GM23338 (cell line): Measurements from ENCODE around the gene TMEM255B. TPM values are rescaled to one million over a fixed set of nuclear protein-coding genes. Genes with fewer than 3 reads are reported as not detected.

Experiments used
- ATAC-seq: fragments of 200-7000 bp; cut with Tn5 transposase; 3 replicates; pipeline ENCODE4 v1.9.1; 2020
- DNase-seq: peaks from one replicate; pipeline ENCODE4 v3.0.0-alpha.2; 2015; ENCODE audit warnings: low spot score
- H2AFZ ChIP-seq: fragments of 200-600 bp; sonication (generic); 2 replicates; pipeline ENCODE4 v1.8.0; 2016; ENCODE audit warnings: antibody characterized with exemption, mild to moderate bottlenecking, moderate library complexity
- H3F3A ChIP-seq: fragments of 200-600 bp; sonication (generic); replicated peaks from 2 replicates; pipeline ENCODE4 v1.8.0; 2017; ENCODE audit warnings: antibody characterized with exemption, mixed run types, low read depth
- H3K27ac ChIP-seq: fragments of 200-600 bp; sonication (generic); 2 replicates; pipeline ENCODE4 v1.6.1; 2016; ENCODE audit warnings: low read depth
- H3K27me3 ChIP-seq: fragments of 200-600 bp; sonication (generic); 2 replicates; pipeline ENCODE4 v1.8.0; 2016; ENCODE audit warnings: mild to moderate bottlenecking, mixed run types, moderate library complexity; ENCODE audit not compliant: insufficient read depth
- H3K36me3 ChIP-seq: fragments of 200-600 bp; sonication (generic); 2 replicates; pipeline ENCODE4 v1.8.0; 2016; ENCODE audit warnings: mild to moderate bottlenecking; ENCODE audit not compliant: insufficient read depth
- H3K4me1 ChIP-seq: fragments of 200-600 bp; sonication (generic); 2 replicates; pipeline ENCODE4 v1.8.0; 2016; ENCODE audit warnings: mild to moderate bottlenecking, moderate library complexity; ENCODE audit not compliant: insufficient read depth
- H3K4me2 ChIP-seq: fragments of 200-600 bp; sonication (generic); 2 replicates; pipeline ENCODE4 v1.7.1; 2017; ENCODE audit warnings: mixed run types
- H3K4me3 ChIP-seq: fragments of 200-600 bp; sonication (generic); 2 replicates; pipeline ENCODE4 v1.6.1; 2016; ENCODE audit warnings: mixed run types
- H3K79me2 ChIP-seq: fragments of 200-600 bp; sonication (generic); replicated peaks from 2 replicates; pipeline ENCODE4 v1.8.0; 2017; ENCODE audit warnings: mild to moderate bottlenecking; ENCODE audit not compliant: insufficient read depth
- H3K9me2 ChIP-seq: fragments of 200-600 bp; sonication (generic); 2 replicates; pipeline ENCODE4 v1.8.0; 2017; ENCODE audit not compliant: insufficient read depth
- H4K20me1 ChIP-seq: fragments of 200-600 bp; sonication (generic); replicated peaks from 2 replicates; pipeline ENCODE4 v1.8.0; 2017; ENCODE audit warnings: mild to moderate bottlenecking; ENCODE audit not compliant: insufficient read depth
- H3K27ac Mint-ChIP-seq: 2 replicates; pipeline ENCODE4 v1.8.0; 2020; ENCODE audit warnings: inconsistent platforms, mild to moderate bottlenecking, moderate library complexity, mixed read lengths
- H3K27me3 Mint-ChIP-seq: 3 replicates; pipeline ENCODE4 v1.8.0; 2022; ENCODE audit warnings: low read depth, mild to moderate bottlenecking, moderate library complexity, mixed read lengths, inconsistent platforms; ENCODE audit not compliant: insufficient read depth, poor library complexity
- H3K36me3 Mint-ChIP-seq: 3 replicates; pipeline ENCODE4 v1.8.0; 2021; ENCODE audit warnings: low read depth, mild to moderate bottlenecking, inconsistent platforms, moderate library complexity, mixed read lengths
- H3K4me1 Mint-ChIP-seq: 3 replicates; pipeline ENCODE4 v1.8.0; 2020; ENCODE audit warnings: mild to moderate bottlenecking, inconsistent platforms, mixed read lengths
- H3K4me3 Mint-ChIP-seq: 3 replicates; pipeline ENCODE4 v1.8.0; 2021; ENCODE audit warnings: moderate library complexity, mild to moderate bottlenecking, inconsistent platforms, mixed read lengths
- H3K9me3 Mint-ChIP-seq: 3 replicates; pipeline ENCODE4 v1.8.0; 2020; ENCODE audit warnings: moderate library complexity, mild to moderate bottlenecking, inconsistent platforms, mixed read lengths
- CREB1 ChIP-seq: fragments of 250-450 bp; sonication (Bioruptor Pico); IDR thresholded peaks from 2 replicates; pipeline ENCODE4 v1.5.0; 2020; ENCODE audit warnings: low read depth, mild to moderate bottlenecking, moderate library complexity
- EZH2 ChIP-seq: fragments of 200-600 bp; sonication (generic); IDR thresholded peaks from one replicate; pipeline ENCODE4 v1.8.0; 2017; ENCODE audit warnings: antibody characterized with exemption, mild to moderate bottlenecking, low read depth; ENCODE audit not compliant: unreplicated experiment
- EZH2phosphoT487 ChIP-seq: fragments of 200-600 bp; sonication (generic); IDR thresholded peaks from one replicate; pipeline ENCODE4 v1.8.1; 2018; ENCODE audit warnings: antibody characterized with exemption; ENCODE audit not compliant: unreplicated experiment
- JUNB ChIP-seq: IDR thresholded peaks from one replicate; pipeline ENCODE4 v1.6.1; 2016; ENCODE audit warnings: antibody characterized with exemption; ENCODE audit not compliant: unreplicated experiment
- NANOG ChIP-seq: IDR thresholded peaks from 2 replicates; pipeline ENCODE4 v1.6.1; 2016; ENCODE audit warnings: antibody characterized with exemption, borderline replicate concordance
- POLR2AphosphoS5 ChIP-seq: IDR thresholded peaks from 2 replicates; pipeline ENCODE4 v1.6.1; 2016; ENCODE audit warnings: antibody characterized with exemption, low read depth
- STAT1 ChIP-seq: IDR thresholded peaks from one replicate; pipeline ENCODE4 v1.6.1; 2016; ENCODE audit warnings: antibody characterized with exemption; ENCODE audit not compliant: unreplicated experiment
- ZNF114 ChIP-seq: fragments of 250-450 bp; sonication (Bioruptor Pico); IDR thresholded peaks from 2 replicates; pipeline ENCODE4 v1.5.0; 2020; ENCODE audit warnings: mild to moderate bottlenecking, moderate library complexity
- ZNF331 ChIP-seq: fragments of 250-450 bp; sonication (Bioruptor Pico); IDR thresholded peaks from 2 replicates; pipeline ENCODE4 v1.5.0; 2020; ENCODE audit warnings: low read depth, mild to moderate bottlenecking, moderate library complexity
- polyA plus RNA-seq: library from polyadenylated mRNA; unstranded; fragments of >200 nt; fragmentation: Nextera tagmentation; extraction: Ambion mirVana; gene quantifications from 2 replicates; pipeline ENCODE4 v1.2.1, GENCODE V29; 2016
- total RNA-seq: library from RNA; depleted of rRNA; stranded (reverse); fragments of >200 nt; shearing (Covaris generic); gene quantifications from 2 replicates; pipeline ENCODE4 v1.2.3, GENCODE V29; 2014
- TF ChIP-seq, protein P1 (sequence below): fragments of 250-450 bp; sonication (Bioruptor Pico); IDR thresholded peaks from 2 replicates; pipeline ENCODE4 v1.5.0; 2020; ENCODE audit warnings: mild to moderate bottlenecking, moderate library complexity
- TF ChIP-seq, protein P2 (sequence below): IDR thresholded peaks from 2 replicates; pipeline ENCODE4 v1.6.1; 2016; ENCODE audit warnings: antibody characterized with exemption
- TF ChIP-seq, protein P3 (sequence below): IDR thresholded peaks from one replicate; pipeline ENCODE4 v1.6.1; 2018; ENCODE audit warnings: antibody characterized with exemption; ENCODE audit not compliant: unreplicated experiment
- TF ChIP-seq, protein P4 (sequence below), 2 experiments: fragments of 200-600 bp in 1 of 2; sonication (generic) in 1 of 2; conservative IDR thresholded peaks; 2 replicates each; pipeline versions ENCODE4 v1.5.1 to v1.6.1; 2016 to 2017; ENCODE audit warnings: antibody characterized with exemption in 2 of 2, low read depth in 2 of 2, mild to moderate bottlenecking in 2 of 2, moderate library complexity in 1 of 2

TMEM255B gene
- total and polyA plus RNA-seq, 2 experiments from 2014 or later, result 0.69 to 4.4 TPM

DNA sequence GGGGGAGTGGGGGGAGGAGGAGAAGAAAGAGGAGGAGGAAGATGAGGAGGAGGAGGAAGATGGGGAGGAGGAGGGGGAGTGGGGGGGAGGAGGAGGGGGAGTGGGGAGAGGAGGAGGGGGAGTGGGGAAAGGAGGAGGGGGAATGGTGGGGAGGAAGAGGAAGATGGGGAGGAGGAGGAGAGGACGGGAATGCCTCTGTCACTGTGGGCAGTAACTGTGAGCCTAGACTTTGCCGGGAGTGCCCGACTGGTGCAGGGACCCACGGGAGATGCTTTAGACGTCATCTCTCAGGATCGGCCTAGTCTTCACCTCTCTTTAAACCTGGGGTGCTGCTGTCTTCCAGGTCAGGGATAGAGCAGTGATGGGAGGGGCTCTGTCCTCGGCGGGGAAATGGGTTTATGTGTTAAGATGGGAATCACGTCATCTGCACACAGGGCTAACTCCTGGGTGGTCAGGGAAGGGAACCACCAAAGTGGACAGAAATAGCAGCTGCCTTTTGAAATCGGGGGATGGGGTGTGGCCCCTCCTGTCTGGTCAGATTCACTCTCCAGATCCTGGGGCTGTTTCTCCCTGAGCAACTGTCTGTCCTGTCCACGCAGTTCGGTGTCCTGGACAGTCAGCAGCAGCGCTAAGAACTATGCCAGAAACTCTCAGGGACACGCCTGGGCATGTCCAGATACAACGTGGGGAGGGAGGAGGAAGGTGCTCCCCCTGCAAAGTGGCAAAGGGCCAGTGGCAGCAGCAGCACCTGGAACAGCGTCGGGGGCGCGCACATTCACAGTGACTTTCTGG lies 77.9 kb downstream of the TMEM255B start:
- Mint-ChIP-seq H3K36me3 (peaks cover 18% of the 10 kb centered on the region), H3K27me3 (peaks cover 3% of the 10 kb centered on the region)
- H3K4me2 ChIP-seq, result no peak overlapping the region

More for the DNA sequence above, 77.9 kb downstream of the TMEM255B start:
- Histone ChIP-seq H3F3A (no peaks in the 10 kb centered on the region), H3K79me2 (no peaks in the 10 kb centered on the region), H3K27me3 (no peaks in the 10 kb centered on the region), H3K27ac (0 out of 2 replicates have a peak overlapping the region, but pooled peaks have one; percentile 50), H3K9me2 (no peaks in the 10 kb centered on the region), H3K4me3 (no peak overlapping the region), H3K36me3 (no peaks in the 10 kb centered on the region), H2AFZ (no peak overlapping the region), H4K20me1 (no peaks in the 10 kb centered on the region), H3K4me1 (no peaks in the 10 kb centered on the region)
- TF ChIP-seq POLR2AphosphoS5 (no peak), ZNF331 (CRISPR knock-in tag) (no peak), STAT1 (no peak), EZH2phosphoT487 (no peak), NANOG (no peak), JUNB (no peak), ZNF114 (no peak), CREB1 (no peak), EZH2 (no peak)
- TF ChIP-seq, protein P1, sequence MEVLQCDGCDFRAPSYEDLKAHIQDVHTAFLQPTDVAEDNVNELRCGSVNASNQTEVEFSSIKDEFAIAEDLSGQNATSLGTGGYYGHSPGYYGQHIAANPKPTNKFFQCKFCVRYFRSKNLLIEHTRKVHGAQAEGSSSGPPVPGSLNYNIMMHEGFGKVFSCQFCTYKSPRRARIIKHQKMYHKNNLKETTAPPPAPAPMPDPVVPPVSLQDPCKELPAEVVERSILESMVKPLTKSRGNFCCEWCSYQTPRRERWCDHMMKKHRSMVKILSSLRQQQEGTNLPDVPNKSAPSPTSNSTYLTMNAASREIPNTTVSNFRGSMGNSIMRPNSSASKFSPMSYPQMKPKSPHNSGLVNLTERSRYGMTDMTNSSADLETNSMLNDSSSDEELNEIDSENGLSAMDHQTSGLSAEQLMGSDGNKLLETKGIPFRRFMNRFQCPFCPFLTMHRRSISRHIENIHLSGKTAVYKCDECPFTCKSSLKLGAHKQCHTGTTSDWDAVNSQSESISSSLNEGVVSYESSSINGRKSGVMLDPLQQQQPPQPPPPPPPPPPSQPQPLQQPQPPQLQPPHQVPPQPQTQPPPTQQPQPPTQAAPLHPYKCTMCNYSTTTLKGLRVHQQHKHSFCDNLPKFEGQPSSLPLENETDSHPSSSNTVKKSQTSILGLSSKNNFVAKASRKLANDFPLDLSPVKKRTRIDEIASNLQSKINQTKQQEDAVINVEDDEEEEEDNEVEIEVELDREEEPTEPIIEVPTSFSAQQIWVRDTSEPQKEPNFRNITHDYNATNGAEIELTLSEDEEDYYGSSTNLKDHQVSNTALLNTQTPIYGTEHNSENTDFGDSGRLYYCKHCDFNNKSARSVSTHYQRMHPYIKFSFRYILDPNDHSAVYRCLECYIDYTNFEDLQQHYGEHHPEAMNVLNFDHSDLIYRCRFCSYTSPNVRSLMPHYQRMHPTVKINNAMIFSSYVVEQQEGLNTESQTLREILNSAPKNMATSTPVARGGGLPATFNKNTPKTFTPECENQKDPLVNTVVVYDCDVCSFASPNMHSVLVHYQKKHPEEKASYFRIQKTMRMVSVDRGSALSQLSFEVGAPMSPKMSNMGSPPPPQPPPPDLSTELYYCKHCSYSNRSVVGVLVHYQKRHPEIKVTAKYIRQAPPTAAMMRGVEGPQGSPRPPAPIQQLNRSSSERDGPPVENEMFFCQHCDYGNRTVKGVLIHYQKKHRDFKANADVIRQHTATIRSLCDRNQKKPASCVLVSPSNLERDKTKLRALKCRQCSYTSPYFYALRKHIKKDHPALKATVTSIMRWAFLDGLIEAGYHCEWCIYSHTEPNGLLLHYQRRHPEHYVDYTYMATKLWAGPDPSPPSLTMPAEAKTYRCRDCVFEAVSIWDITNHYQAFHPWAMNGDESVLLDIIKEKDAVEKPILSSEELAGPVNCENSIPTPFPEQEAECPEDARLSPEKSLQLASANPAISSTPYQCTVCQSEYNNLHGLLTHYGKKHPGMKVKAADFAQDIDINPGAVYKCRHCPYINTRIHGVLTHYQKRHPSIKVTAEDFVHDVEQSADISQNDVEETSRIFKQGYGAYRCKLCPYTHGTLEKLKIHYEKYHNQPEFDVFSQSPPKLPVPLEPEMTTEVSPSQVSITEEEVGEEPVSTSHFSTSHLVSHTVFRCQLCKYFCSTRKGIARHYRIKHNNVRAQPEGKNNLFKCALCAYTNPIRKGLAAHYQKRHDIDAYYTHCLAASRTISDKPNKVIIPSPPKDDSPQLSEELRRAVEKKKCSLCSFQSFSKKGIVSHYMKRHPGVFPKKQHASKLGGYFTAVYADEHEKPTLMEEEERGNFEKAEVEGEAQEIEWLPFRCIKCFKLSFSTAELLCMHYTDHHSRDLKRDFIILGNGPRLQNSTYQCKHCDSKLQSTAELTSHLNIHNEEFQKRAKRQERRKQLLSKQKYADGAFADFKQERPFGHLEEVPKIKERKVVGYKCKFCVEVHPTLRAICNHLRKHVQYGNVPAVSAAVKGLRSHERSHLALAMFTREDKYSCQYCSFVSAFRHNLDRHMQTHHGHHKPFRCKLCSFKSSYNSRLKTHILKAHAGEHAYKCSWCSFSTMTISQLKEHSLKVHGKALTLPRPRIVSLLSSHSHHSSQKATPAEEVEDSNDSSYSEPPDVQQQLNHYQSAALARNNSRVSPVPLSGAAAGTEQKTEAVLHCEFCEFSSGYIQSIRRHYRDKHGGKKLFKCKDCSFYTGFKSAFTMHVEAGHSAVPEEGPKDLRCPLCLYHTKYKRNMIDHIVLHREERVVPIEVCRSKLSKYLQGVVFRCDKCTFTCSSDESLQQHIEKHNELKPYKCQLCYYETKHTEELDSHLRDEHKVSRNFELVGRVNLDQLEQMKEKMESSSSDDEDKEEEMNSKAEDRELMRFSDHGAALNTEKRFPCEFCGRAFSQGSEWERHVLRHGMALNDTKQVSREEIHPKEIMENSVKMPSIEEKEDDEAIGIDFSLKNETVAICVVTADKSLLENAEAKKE, result no peak
- TF ChIP-seq, protein P2, sequence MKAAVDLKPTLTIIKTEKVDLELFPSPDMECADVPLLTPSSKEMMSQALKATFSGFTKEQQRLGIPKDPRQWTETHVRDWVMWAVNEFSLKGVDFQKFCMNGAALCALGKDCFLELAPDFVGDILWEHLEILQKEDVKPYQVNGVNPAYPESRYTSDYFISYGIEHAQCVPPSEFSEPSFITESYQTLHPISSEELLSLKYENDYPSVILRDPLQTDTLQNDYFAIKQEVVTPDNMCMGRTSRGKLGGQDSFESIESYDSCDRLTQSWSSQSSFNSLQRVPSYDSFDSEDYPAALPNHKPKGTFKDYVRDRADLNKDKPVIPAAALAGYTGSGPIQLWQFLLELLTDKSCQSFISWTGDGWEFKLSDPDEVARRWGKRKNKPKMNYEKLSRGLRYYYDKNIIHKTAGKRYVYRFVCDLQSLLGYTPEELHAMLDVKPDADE, result no peak
- TF ChIP-seq, protein P3, sequence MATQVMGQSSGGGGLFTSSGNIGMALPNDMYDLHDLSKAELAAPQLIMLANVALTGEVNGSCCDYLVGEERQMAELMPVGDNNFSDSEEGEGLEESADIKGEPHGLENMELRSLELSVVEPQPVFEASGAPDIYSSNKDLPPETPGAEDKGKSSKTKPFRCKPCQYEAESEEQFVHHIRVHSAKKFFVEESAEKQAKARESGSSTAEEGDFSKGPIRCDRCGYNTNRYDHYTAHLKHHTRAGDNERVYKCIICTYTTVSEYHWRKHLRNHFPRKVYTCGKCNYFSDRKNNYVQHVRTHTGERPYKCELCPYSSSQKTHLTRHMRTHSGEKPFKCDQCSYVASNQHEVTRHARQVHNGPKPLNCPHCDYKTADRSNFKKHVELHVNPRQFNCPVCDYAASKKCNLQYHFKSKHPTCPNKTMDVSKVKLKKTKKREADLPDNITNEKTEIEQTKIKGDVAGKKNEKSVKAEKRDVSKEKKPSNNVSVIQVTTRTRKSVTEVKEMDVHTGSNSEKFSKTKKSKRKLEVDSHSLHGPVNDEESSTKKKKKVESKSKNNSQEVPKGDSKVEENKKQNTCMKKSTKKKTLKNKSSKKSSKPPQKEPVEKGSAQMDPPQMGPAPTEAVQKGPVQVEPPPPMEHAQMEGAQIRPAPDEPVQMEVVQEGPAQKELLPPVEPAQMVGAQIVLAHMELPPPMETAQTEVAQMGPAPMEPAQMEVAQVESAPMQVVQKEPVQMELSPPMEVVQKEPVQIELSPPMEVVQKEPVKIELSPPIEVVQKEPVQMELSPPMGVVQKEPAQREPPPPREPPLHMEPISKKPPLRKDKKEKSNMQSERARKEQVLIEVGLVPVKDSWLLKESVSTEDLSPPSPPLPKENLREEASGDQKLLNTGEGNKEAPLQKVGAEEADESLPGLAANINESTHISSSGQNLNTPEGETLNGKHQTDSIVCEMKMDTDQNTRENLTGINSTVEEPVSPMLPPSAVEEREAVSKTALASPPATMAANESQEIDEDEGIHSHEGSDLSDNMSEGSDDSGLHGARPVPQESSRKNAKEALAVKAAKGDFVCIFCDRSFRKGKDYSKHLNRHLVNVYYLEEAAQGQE, result no peak
- TF ChIP-seq, protein P4, sequence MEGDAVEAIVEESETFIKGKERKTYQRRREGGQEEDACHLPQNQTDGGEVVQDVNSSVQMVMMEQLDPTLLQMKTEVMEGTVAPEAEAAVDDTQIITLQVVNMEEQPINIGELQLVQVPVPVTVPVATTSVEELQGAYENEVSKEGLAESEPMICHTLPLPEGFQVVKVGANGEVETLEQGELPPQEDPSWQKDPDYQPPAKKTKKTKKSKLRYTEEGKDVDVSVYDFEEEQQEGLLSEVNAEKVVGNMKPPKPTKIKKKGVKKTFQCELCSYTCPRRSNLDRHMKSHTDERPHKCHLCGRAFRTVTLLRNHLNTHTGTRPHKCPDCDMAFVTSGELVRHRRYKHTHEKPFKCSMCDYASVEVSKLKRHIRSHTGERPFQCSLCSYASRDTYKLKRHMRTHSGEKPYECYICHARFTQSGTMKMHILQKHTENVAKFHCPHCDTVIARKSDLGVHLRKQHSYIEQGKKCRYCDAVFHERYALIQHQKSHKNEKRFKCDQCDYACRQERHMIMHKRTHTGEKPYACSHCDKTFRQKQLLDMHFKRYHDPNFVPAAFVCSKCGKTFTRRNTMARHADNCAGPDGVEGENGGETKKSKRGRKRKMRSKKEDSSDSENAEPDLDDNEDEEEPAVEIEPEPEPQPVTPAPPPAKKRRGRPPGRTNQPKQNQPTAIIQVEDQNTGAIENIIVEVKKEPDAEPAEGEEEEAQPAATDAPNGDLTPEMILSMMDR (conservative IDR thresholded peaks at IDR 0.05; ENCODE audit: low read depth in 2 of 2), result no peak
- Mint-ChIP-seq H3K4me1 (peaks cover 13% of the 10 kb centered on the region), H3K4me3 (no peak overlapping the region), H3K27ac (peak overlapping the region; percentile 91), H3K9me3 (peaks cover 2% of the 10 kb centered on the region; the same call in 2 of the 3 replicates)
- DNase-seq, result no peak
- ATAC-seq, result no peak
